ENCODE results near the gene VIPR2. TPM values are rescaled to one million over a fixed set of nuclear protein-coding genes. Genes with fewer than 3 reads are reported as not detected.
A peak's percentile ranks its signal among the peaks of the same experiment; 100 is the strongest.

The VIPR2 gene
- total RNA-seq, 6 experiments from 2014 or later = 0.15 to 0.51 (median 0.26) TPM; not detected in 2

DNA sequence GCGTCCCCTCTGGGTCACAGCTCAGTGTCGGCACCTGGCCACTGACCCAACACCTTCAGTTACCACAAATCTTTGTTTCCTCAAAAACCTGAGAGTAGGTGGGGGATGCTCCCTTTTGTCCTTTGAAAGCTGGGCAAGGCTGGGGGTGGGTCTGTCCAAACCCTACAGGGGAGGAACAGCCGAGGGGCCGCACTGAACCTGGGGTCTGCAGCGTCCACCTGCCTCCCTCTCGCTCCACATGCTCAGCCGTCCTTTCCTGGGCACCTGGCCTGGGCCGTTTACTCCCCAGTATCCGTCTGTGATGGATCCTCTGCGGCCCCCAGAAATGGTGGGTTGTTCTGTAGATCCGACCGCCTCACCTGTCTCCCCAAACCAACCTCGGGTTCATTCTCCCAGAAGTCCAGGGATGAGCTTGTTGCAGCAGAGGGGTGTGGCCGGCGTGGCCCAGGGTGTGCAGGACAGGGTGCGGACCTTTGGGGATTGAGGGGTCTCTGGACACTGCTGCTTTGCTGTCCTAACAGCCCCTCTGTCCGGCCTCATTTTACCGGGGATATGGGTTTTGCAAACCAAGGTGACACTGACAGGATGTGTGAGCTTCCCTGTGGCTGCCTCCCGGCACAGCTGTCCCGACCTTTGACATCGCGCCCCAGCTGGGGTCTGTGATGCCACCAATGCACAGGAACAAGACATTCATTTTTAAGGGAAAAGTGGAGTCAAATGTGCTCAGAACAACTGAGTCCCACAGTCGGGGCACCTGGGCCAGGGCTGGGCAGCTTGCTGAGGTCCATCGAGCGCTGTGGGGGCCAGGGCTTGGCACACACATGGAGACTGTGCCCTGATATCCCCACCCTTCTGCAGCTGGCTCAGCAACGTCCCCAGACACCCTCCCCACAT lies 115.9 kb downstream of the VIPR2 start:
- no peak overlapping the region for H3K27ac ChIP-seq
- peaks cover 0 to 8% (median 0%) of the 10 kb centered on the region in 4 donors for H3K4me1 ChIP-seq
- TF ChIP-seq, protein P1, sequence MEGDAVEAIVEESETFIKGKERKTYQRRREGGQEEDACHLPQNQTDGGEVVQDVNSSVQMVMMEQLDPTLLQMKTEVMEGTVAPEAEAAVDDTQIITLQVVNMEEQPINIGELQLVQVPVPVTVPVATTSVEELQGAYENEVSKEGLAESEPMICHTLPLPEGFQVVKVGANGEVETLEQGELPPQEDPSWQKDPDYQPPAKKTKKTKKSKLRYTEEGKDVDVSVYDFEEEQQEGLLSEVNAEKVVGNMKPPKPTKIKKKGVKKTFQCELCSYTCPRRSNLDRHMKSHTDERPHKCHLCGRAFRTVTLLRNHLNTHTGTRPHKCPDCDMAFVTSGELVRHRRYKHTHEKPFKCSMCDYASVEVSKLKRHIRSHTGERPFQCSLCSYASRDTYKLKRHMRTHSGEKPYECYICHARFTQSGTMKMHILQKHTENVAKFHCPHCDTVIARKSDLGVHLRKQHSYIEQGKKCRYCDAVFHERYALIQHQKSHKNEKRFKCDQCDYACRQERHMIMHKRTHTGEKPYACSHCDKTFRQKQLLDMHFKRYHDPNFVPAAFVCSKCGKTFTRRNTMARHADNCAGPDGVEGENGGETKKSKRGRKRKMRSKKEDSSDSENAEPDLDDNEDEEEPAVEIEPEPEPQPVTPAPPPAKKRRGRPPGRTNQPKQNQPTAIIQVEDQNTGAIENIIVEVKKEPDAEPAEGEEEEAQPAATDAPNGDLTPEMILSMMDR (IDR thresholded peaks at IDR 0.05) = no peak
- no peak for TF ChIP-seq POLR2A (IDR thresholded peaks at IDR 0.05)
- no peaks in the 10 kb centered on the region for H3K27me3 ChIP-seq
- H3K4me3 ChIP-seq = no peak overlapping the region
- no peak for ATAC-seq
- peak in 1 of 3 donors; percentile 40 for DNase-seq
- WGBS (ENCODE audit: insufficient coverage, low coverage, low lambda C conversion rate, missing lambda C conversion rate) = 76% methylated on average over 5 of the region's 26 CpGs
- intact Hi-C loops (cut with DNase I) = no loop called here
- no peaks in the 10 kb centered on the region for H3K9me3 ChIP-seq
- no peaks in the 10 kb centered on the region for H3K36me3 ChIP-seq

DNA sequence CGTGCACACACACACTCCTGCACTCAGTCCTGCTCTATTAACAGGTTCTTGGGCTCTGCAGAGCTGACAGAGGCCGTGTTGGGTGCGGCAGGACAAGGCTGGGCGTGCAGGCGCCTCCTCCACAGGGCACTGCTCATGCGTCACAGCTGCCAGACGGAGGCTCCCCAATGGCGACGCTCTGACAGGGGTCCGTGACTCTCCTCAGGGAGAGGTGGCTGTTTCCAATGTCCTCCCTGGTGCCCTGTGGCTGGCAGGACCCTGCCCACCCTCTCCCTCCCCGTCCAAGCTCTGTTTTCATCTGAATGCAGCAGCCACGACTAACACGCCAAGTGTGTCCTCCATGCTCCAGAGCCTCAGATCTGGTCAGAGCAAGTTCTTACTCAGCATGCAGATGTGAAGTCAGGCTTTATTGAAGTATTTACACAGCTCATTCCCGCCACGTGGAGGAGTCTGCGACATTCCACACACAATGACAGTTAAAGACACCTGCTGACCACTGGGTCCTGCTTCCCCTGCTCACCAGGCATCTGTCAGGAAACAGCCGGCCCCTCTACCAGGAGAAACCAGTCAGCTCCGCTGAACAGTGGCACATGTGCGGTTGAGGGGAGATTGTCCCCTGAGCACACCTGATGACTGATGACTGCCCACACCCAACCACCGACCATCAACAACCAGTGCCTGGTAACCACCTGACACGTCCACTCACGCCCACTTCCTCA lies 116.7 kb downstream of the VIPR2 start:
- intact Hi-C loops (cut with DNase I) = no loop called here
- DNase-seq = peak in 1 of 3 donors; percentile 28
- no peaks in the 10 kb centered on the region for H3K27me3 ChIP-seq
- no peaks in the 10 kb centered on the region for H3K9me3 ChIP-seq
- no peak overlapping the region for H3K4me3 ChIP-seq
- WGBS (ENCODE audit: insufficient coverage, low coverage, low lambda C conversion rate, missing lambda C conversion rate) = 36% methylated on average over 4 of the region's 22 CpGs
- TF ChIP-seq POLR2A (IDR thresholded peaks at IDR 0.05) = no peak
- TF ChIP-seq, protein P1 (IDR thresholded peaks at IDR 0.05) = no peak
- peaks cover 0 to 8% (median 0%) of the 10 kb centered on the region in 4 donors for H3K4me1 ChIP-seq
- H3K36me3 ChIP-seq = no peaks in the 10 kb centered on the region
- no peak for ATAC-seq
- no peak overlapping the region for H3K27ac ChIP-seq

DNA sequence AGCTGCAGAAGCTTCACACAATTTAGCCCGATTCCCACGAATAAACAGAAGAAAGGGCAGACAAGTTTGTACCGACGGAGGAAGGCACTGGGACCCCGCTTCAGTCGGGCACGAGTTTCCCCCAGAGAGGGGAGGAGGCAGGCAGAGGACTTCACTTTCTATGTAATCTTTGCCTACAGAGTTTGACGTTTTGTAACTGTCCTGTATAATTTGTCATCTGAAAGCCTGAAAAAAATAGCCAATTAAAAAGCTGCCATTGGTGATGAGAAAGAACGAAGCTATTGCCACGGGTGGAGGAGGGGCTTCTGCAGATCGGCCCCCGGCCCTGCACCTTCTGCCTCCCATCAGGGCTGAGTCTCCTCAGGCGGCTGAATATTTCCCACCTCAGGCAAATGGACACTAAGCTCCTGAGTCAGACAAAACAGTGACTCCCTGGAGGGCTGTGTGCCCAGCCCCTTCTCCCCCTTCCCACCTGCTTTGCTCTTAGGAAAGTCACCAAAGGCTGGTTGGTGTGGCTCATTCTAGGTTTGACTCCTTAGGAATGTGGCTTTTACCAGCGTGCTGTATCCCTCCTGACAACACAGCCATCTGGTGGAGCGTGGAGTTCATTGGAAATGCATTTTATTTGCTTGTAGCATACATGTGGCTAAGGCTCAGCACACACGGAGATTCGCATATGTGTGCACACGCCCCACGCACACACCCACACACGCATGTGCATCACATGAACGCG lies 117.4 kb downstream of the VIPR2 start:
- DNase-seq (peak in 1 of 3 donors; percentile 15), ATAC-seq (no peak)
- Histone ChIP-seq H3K4me1 (peaks cover 0 to 8% (median 0%) of the 10 kb centered on the region in 4 donors), H3K27me3 (no peaks in the 10 kb centered on the region), H3K36me3 (no peaks in the 10 kb centered on the region), H3K4me3 (no peak overlapping the region), H3K9me3 (no peaks in the 10 kb centered on the region), H3K27ac (no peak overlapping the region)
- intact Hi-C loops (cut with DNase I) = no loop called here
- WGBS (ENCODE audit: insufficient coverage, low coverage, low lambda C conversion rate, missing lambda C conversion rate) = 79% methylated on average over 12 of the region's 22 CpGs
- no peak for TF ChIP-seq POLR2A (IDR thresholded peaks at IDR 0.05)

DNA sequence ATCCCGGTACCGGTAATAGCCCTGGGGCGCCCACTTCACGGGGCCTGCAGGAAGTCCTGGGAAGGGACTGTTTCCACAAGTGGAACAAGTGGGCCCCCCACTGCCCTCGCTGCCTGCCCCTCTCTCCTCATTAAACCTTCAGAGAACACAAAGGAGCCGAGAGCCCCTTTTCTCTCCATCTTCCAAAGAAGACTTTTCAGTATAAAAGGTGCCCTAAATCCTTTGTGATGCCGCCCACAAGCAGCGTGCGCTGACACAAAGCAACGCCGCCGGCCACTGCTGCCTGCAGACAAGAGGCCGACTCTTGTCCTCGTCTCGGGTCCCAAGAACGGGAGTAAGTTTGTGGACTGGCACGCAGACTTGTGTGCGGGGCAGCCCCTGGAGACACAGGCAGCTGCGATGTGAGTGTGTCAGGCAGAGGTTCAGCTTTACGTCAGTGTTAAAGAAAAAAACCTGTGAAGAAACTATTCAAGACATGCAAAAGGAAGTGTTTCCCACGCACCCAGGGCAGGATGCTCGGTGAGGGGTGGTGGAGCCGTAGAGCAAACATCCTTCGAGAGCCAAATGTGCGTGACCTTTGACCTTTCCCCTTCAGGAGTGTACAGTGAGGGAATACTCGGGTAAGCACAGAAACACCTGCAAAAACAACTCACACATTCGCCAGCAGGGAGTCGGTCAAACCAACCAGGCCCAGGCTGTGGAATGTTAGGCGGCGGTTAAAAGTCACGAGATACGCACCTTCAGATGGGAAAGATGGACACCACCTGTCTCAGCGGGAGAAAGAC lies 118.2 kb downstream of the VIPR2 start:
- Histone ChIP-seq H3K36me3 (no peaks in the 10 kb centered on the region), H3K4me1 (peaks cover 0 to 8% (median 0%) of the 10 kb centered on the region in 4 donors), H3K9me3 (no peaks in the 10 kb centered on the region), H3K27ac (no peak overlapping the region), H3K4me3 (no peak overlapping the region), H3K27me3 (no peaks in the 10 kb centered on the region)
- ATAC-seq (no peak), DNase-seq (peak in 1 of 3 donors; percentile 31)
- 75% methylated on average over 20 of the region's 33 CpGs for WGBS (ENCODE audit: insufficient coverage, low coverage, low lambda C conversion rate, missing lambda C conversion rate)
- TF ChIP-seq POLR2A (IDR thresholded peaks at IDR 0.05) = no peak
- TF ChIP-seq, protein P1 (IDR thresholded peaks at IDR 0.05) = no peak
- intact Hi-C loops (cut with DNase I) = no loop called here
